Neural cell (in vitro differentiated cells): ENCODE data around the gene NDUFS2.

Experiments used
- EP300 ChIP-seq: fragments of 450-650 bp; conservative IDR thresholded peaks from 2 replicates; pipeline ENCODE4 v1.6.1; 2014; ENCODE audit warnings: antibody characterized with exemption, mild to moderate bottlenecking, moderate library complexity; ENCODE audit not compliant: poor library complexity, severe bottlenecking
- EZH2 ChIP-seq: fragments of 200-600, 300-800 bp; shearing (Covaris generic), sonication (generic); IDR thresholded peaks from 2 replicates; pipeline ENCODE4 v1.6.1; 2014; ENCODE audit warnings: antibody characterized with exemption, low read length, borderline replicate concordance, mild to moderate bottlenecking; ENCODE audit not compliant: insufficient read depth, poor library complexity, severe bottlenecking
- POLR2AphosphoS5 ChIP-seq: IDR thresholded peaks from 2 replicates; pipeline ENCODE4 v1.6.1; 2012
- RAD21 ChIP-seq: fragments of 450-650 bp; conservative IDR thresholded peaks from 2 replicates; pipeline ENCODE4 v1.6.1; 2014; ENCODE audit warnings: antibody characterized with exemption, mild to moderate bottlenecking, moderate library complexity
- SMC3 ChIP-seq: fragments of 450-650 bp; conservative IDR thresholded peaks from 2 replicates; pipeline ENCODE4 v1.6.1; 2014; ENCODE audit warnings: antibody characterized with exemption, mild to moderate bottlenecking, moderate library complexity; ENCODE audit not compliant: poor library complexity
- TF ChIP-seq, protein P1 (sequence below): fragments of 450-650 bp; IDR thresholded peaks from 2 replicates; pipeline ENCODE4 v1.5.1; 2014; ENCODE audit warnings: antibody characterized with exemption, mild to moderate bottlenecking, moderate library complexity; ENCODE audit not compliant: poor library complexity, severe bottlenecking
- TF ChIP-seq, protein P2 (sequence below): IDR thresholded peaks from 2 replicates; pipeline ENCODE4 v1.6.1; 2012; ENCODE audit warnings: borderline replicate concordance

DNA sequence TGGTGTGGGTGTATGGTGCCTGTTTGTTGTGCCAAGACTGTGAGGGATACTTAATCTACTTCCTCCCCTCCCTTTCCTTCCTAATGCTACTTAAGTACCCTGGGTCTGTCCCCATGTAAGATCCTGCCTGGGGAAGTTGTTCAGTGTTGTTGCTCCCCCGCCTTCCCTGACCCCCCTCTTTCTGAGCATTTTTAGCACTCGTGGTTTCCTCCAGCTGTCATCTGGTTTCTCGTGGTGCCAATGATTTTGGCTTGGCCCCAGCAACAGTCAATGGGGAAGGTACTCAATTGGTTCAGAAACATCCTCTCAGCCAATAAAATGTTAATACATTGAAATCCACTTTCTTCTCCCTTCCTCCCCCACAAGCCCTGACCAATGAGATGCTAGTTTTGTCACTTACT is 16.9 kb upstream of the NDUFS2 start:
- TF ChIP-seq SMC3, result no peak
- TF ChIP-seq, protein P1, sequence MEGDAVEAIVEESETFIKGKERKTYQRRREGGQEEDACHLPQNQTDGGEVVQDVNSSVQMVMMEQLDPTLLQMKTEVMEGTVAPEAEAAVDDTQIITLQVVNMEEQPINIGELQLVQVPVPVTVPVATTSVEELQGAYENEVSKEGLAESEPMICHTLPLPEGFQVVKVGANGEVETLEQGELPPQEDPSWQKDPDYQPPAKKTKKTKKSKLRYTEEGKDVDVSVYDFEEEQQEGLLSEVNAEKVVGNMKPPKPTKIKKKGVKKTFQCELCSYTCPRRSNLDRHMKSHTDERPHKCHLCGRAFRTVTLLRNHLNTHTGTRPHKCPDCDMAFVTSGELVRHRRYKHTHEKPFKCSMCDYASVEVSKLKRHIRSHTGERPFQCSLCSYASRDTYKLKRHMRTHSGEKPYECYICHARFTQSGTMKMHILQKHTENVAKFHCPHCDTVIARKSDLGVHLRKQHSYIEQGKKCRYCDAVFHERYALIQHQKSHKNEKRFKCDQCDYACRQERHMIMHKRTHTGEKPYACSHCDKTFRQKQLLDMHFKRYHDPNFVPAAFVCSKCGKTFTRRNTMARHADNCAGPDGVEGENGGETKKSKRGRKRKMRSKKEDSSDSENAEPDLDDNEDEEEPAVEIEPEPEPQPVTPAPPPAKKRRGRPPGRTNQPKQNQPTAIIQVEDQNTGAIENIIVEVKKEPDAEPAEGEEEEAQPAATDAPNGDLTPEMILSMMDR, result no peak
- TF ChIP-seq POLR2AphosphoS5, result no peak
- no peak for TF ChIP-seq EZH2
- no peak for TF ChIP-seq RAD21
- TF ChIP-seq, protein P2, sequence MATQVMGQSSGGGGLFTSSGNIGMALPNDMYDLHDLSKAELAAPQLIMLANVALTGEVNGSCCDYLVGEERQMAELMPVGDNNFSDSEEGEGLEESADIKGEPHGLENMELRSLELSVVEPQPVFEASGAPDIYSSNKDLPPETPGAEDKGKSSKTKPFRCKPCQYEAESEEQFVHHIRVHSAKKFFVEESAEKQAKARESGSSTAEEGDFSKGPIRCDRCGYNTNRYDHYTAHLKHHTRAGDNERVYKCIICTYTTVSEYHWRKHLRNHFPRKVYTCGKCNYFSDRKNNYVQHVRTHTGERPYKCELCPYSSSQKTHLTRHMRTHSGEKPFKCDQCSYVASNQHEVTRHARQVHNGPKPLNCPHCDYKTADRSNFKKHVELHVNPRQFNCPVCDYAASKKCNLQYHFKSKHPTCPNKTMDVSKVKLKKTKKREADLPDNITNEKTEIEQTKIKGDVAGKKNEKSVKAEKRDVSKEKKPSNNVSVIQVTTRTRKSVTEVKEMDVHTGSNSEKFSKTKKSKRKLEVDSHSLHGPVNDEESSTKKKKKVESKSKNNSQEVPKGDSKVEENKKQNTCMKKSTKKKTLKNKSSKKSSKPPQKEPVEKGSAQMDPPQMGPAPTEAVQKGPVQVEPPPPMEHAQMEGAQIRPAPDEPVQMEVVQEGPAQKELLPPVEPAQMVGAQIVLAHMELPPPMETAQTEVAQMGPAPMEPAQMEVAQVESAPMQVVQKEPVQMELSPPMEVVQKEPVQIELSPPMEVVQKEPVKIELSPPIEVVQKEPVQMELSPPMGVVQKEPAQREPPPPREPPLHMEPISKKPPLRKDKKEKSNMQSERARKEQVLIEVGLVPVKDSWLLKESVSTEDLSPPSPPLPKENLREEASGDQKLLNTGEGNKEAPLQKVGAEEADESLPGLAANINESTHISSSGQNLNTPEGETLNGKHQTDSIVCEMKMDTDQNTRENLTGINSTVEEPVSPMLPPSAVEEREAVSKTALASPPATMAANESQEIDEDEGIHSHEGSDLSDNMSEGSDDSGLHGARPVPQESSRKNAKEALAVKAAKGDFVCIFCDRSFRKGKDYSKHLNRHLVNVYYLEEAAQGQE, result no peak
- no peak for TF ChIP-seq EP300
